Erythroblast (primary cell): ENCODE data around the gene PSMG3.

Source experiments
- DNase-seq, 2 experiments: peaks; one replicate each; lab custom pipeline; 2025; lab: John Stamatoyannopoulos, UW
- GATA1 ChIP-seq: IDR thresholded peaks from 2 replicates; pipeline ENCODE4 v1.6.1; 2011; ENCODE audit warnings: low read depth, mild to moderate bottlenecking, control low read depth, low read length, moderate library complexity
- POLR2A ChIP-seq: IDR thresholded peaks from 2 replicates; pipeline ENCODE4 v1.6.1; 2011; ENCODE audit warnings: mild to moderate bottlenecking, low read length

Gene PSMG3

DNA sequence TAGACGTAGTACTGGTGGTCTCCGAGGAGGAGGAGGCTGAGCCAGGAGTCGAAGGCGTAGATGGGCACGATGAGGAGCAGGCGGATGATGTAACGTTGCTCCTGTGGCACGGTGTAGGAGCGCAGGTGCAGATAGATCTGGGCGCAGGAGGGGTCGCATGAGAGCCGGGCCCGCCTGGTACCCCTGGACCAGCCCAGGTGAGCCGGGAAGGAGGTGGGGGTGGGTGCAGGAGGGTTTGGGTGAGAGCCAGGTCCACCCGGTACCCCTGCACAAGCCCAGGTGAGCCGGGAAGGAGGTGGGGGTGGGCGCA lies 19.0 kb downstream of the PSMG3 start:
- TF ChIP-seq POLR2A = no peak
- TF ChIP-seq GATA1 = no peak
- no peak for DNase-seq

DNA sequence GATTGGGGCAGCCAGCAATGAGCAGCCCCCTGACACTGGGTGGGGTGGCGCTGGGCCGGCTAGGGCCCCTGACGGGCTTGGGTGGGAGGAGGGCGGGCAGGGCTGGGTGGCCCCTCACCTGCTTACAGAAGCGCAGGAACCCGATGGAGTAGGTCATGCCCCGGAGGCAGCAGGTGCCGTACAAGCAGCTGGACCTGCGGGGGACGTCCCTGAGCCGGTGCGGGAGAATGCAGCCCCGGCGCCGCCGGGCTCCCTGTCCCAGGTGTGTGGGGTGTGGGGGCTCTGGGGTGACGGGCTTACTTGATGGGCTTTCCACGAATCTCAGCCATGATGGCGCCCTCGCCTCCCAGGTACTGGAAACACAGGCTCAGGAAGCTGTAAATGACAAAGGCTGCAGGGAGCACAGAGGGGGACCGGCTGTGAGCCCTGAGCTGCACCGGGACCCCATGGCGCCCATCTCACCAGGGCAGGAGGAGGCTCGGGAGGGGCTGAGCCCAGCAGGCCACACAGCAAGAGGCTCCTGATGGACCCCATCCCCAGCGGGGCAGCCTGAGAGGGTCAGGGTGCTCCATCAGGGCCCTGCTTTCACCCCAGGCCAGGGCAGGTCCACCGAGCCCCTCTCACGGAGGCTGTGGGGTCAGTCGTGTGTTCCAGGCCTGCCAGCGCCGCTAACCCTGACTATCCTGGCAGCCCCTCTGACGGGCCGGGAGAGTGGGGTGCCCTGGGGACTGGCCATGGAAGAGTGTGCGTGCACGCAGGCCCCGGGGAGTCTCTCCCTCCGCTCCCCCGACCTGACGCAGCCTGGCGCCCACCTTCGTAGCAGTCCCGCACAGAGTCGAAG lies 19.6 kb downstream of the PSMG3 start:
- no peak for TF ChIP-seq POLR2A
- TF ChIP-seq GATA1 = no peak
- DNase-seq = no peak

DNA sequence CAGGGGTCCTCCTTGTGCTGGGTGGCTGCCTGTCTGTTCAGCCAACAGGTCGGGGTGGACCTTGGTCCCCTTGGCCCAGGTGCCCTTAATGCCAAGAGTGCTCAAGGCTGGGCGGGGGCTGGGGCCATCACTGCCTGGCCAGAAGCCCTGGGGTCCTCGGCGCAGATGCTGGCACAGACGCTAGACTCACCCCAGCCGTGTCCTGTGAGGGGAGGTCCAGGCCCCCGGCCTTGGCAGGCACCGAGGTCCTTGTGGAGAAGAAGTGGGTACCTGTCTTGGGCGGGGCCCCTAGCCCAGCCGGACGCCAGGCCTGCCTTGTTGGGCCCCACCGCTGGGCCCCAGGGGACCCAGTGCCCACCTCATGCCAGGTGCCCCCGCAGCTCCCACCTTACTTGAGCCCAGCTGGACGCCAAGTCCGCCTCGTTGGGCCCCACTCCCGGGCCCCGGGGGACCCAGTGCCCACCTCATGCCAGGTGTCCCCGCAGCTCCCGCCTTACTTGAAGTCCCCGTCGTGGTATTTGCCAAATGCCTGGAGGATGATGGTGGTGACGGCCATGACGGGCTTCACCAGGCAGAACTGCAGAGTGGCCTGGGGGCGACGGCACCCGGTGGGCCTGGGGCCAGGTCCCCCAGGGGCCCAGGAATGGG lies 20.4 kb downstream of the PSMG3 start:
- TF ChIP-seq POLR2A = no peak
- no peak for TF ChIP-seq GATA1

DNA sequence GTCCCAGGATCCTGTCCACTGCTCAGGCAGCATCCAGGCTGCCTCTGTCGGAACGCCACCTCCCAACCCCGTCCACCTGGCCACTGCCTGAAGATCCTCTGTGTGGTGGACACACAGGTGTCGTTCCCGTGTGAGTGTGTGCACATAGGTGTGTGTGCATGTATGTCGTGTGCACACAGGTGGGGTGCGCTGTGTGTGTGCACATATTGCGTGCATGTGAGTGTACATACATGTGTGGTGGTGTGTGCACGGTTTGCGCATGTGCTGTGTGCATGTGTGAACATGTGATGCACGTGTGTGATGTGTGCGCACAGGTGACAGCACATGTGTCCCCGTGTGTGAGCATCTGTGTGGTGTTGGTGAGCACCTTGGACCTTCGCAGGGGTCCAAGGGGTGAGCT lies 20.9 kb downstream of the PSMG3 start:
- DNase-seq = no peak
- no peak for TF ChIP-seq POLR2A
- no peak for TF ChIP-seq GATA1

More for the DNA sequence above, 20.4 kb downstream of the PSMG3 start:
- no peak for DNase-seq

DNA sequence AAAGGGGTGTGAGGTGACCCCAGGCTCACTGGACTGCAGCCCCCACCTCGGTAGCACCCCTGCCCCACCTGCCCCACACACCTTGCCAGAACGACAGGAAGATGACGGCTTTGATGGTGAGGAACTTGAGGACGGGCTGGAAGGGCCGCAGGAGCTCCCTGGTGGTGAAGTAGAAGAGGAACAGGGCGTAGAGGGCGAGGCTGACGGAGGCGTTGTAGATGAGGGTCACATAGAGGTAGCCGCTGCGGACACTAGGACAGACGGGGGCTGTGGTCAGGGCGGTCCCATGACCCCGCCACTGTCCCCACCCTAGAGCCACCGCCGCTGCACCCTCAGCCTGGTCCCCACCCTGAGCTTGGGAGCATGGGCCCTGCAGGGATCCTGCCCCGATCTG lies 21.4 kb downstream of the PSMG3 start:
- TF ChIP-seq GATA1 (no peak), POLR2A (no peak)
- DNase-seq = peak in 1 of 2 experiments; percentile 30

DNA sequence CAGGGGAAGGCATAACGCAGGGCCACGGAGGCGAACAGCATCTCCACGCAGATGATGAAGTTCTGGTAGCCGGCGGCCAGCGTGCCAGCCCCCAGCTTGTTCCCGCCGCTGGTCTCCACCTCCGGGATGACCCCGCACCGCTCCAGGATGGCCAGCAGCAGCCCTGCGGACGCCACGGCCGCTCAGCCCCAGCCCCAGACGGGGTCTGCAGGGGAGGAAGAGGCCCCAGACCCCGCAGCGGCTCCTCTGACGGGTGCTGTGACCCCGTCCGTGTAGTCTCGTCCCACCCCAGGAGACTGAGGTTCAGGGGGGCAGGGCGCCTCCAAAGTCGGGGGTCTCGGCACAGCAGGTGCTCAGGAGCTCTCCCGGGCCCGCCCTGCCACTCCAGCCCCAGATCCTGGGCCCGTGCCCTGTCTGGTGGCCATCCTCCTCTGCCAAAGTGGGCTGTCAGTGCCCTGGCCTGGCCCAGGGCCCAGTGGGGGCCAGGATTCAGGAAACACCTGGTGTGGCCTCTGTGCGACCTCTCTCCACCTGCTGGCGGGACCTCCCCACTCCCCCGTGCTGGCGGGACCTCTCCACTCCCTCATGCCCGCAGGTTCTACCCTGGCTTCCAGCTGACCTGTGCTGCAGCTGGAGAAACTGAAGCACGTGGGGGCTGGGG lies 21.9 kb downstream of the PSMG3 start:
- DNase-seq = no peak
- no peak for TF ChIP-seq POLR2A

DNA sequence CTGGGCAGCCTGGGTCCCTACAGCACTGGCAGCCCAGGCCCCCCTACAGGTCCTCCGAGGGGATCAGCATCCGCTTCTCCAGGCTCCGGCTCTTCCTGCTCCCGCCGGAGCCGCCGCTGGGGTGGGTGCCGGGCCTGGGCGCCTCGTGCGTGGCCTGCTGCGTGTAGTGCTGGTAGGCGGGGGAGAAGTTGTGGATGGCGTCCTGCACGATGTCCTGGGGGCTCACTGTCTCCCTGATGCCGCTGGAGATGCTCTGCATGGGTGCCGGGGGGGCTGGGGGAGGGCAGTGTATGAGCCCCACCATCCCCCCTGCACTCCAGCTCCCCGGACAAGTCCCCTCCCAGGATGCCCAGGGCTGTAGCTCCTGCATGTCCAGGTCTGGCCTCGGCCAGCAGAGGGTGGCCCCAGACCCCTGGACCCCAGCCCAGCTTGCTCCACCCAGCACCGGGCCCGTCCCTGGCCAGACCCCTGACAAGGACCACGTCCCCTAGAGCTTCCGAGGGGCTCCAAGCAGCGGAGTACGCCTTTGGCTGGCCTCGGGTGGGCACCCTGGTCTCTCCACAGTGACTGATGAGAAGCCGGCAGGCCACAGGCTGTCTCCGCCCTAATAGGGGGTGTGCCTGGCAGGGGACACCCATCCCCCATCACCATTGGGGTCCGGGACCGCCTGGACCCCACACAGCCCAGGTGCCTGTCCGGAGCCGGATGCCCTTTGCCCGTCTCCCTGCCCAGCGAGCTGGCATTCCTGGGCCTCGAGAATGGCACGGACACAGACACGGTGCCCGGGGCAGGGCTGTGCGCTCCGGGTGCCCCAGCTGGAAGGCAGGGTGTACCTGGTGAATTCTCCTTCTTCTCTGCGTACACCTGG lies 22.7 kb downstream of the PSMG3 start:
- DNase-seq = no peak
- TF ChIP-seq POLR2A (no peak), GATA1 (no peak)

DNA sequence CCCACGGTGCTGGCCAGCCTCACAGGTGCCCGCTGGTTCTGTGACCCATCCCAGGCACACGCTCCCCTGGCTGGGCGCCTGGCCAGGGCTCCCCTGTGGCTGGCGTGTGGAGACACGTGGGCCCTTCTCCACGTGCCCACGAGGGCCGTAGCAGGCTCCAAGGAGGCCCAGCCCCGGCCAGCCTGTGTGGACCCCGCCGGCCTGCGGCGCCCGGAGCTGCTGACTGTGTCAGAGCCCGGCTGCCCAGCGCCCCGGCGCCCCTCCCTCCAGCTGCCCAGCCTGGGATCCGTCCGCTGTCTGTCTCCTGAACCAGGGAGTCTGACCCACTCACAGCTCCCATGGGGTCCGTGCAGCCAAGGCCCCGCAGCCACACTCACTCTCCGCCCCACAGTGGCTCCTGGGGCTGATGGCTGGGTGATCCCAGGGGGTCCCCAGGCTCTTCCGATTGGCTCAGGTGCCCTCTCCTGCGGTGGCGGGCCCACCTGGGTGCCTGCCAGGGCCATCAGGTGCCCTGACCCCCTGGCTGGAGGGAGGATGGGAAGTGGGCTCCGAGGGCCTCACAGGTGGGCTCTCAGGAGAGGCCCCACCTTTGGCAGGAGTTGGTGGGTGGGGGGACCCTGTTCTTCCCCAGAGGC lies 23.4 kb downstream of the PSMG3 start:
- DNase-seq = no peak
- TF ChIP-seq POLR2A (no peak), GATA1 (no peak)

DNA sequence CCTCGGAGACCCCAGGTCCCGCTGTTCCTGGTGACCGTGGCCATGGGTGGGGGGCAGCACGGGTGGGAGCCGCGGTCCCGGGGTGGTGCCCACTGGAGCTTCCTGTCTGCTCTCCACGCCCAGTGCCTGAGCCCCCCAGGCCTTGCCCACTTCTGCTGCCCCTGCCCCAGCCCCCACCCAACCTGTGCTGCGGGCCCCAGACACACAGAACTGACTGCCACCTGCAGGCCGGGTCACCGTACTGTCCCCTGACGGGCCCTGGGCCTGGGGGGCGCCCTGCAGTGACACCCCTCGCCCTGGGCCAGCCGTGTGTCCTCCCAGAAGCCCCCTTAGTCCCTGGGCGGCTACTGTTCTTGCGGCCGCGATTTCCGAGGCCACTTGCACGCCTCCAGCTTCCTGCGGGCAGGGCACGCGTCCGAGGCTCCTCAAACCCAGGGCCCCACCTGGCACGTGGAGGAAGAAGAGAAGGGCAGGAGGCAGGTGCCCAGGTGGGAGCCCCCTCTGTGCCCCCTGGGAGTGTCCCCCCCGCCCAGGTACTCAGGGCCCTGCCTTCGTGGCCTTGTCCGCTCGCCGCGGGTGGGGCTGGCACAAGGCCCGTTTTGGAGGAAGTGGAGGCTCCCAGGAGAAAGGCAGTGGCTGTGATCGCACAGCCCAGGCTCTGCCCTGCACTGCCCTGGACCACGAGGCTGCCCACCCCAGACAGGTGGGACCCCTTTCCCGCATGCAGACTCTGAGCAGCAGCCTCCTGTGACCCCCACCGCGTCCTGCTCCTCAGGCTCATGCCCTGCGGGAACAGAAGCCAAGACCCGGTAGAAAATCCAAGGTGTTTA lies 24.2 kb downstream of the PSMG3 start:
- TF ChIP-seq GATA1 = no peak
- no peak for TF ChIP-seq POLR2A
- no peak for DNase-seq

DNA sequence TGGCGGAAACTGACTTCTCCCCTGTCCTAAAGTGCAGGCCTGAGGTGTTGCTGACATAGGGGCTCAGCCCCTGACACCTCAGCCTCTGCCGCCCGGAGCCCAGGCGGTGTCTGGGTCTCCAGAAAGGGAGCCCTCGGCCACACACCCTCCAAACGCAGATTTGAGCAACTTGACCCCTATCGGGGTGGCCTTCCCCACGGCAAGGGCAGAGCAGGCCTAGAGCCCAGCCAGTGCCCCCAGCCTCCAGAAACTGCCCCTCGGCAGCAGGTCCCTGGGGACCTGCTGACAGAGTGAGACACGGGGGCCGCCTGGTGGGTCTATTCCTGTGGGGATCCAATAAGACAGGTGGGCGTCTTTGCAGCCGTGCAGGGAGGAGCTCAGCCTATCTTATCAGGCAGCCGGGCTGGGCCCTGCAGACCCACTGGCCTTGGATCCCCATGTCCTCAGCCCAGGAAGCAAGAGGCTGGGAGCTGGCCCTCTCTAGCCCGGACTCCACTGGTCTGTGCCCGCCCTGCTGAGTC lies 24.9 kb downstream of the PSMG3 start:
- TF ChIP-seq GATA1 (no peak), POLR2A (no peak)

DNA sequence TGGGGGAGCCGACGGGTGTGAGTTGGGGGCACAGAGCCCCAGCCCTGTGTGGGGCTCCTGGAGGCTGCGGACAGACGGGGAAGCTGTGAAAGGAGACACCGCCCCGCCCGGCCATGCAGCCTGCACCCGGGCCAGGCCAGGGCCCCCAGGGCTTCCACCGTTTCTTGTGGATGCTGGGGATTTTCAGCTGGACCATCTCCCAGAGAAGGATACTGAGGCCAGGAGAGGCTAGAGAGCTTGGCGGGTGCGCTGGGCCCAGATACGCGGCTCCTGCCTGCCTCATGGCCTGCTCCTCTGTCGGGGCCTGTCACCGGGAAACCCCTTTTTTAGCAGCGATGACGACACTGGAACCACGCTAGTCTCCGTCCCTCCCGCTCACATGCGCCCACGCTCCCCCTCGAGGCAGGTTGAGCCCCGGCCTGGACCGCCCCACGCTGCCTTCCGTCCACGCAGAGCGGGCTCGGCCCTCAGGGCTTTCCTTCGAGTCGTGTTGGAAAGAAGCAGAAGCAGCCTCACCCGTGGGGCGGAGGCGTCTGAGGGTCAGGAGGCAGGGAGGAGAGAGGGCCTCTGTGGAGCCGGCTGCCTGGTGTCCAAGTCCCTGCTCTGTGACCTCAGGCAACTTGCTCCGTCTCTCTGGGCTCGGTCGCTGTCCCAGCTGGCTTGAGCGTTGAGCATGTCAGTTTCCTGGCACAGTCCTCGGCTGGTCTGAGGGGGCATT lies 25.5 kb downstream of the PSMG3 start:
- DNase-seq = no peak

More for the DNA sequence above, 24.9 kb downstream of the PSMG3 start:
- peak in 1 of 2 experiments; percentile 45 for DNase-seq

DNA sequence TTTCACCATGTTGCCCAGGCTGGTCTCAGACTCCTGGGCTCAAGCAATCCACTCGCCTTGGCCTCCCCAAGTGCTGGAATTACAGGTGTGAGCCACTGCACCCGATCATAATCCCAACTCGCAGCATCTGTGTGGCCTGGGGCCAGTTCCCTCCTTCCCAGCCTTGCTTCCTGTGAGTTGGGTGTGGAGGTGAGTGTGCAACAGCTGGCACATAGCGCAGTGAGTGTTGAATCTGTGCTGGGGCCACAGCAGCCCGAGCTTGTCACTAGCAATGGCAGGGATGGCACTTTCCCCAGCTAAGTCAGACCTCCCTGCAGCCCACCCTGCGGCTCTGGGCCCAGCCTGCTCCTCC lies 26.0 kb downstream of the PSMG3 start:
- TF ChIP-seq GATA1 = no peak
- no peak for TF ChIP-seq POLR2A
- DNase-seq = no peak

More for the DNA sequence above, 25.5 kb downstream of the PSMG3 start:
- no peak for TF ChIP-seq POLR2A
- no peak for TF ChIP-seq GATA1
